Heart right ventricle (tissue), 16 donors: ENCODE measurements around the gene CERS1. TPM values are rescaled to one million over a fixed set of nuclear protein-coding genes. Genes with fewer than 3 reads are reported as not detected.

Source experiments
- ATAC-seq, 8 donors: fragments of 200-7000 bp; cut with Tn5 transposase; one replicate each; pipeline ENCODE4 v1.9.1; 2020; ENCODE audit warnings: mild to moderate bottlenecking in 8 of 8, moderate library complexity in 8 of 8, moderate number of reproducible peaks in 1 of 8
- DNase-seq, 2 donors: peaks; one replicate each; pipeline ENCODE4 v3.0.0-alpha.2; 2020
- H3K27ac ChIP-seq, 10 donors: fragments of 200-600 bp; sonication (generic) in 2 of 10; one replicate each; pipeline versions ENCODE4 v1.5.0 to v1.8.0; 2020 to 2022; ENCODE audit warnings: mild to moderate bottlenecking in 3 of 10
- H3K27me3 ChIP-seq, 7 donors: fragments of 200-600 bp; one replicate each; pipeline ENCODE4 v1.8.0; 2021 to 2022; ENCODE audit warnings: mild to moderate bottlenecking in 2 of 7
- H3K36me3 ChIP-seq, 9 donors: fragments of 200-600 bp; sonication (generic) in 1 of 9; one replicate each; pipeline versions ENCODE4 v1.5.0 to v1.8.0; 2020 to 2022; ENCODE audit warnings: mild to moderate bottlenecking in 2 of 9
- H3K4me1 ChIP-seq, 9 donors: fragments of 200-600 bp; sonication (generic) in 1 of 9; one replicate each; pipeline versions ENCODE4 v1.5.0 to v1.8.0; 2020 to 2022; ENCODE audit warnings: mild to moderate bottlenecking in 4 of 9
- H3K4me3 ChIP-seq, 10 donors: fragments of 200-600 bp; sonication (generic) in 2 of 10; one replicate each; pipeline versions ENCODE4 v1.5.0 to v1.8.0; 2020 to 2022; ENCODE audit warnings: mild to moderate bottlenecking in 7 of 10, moderate library complexity in 2 of 10
- H3K9me3 ChIP-seq, 11 donors: fragments of 200-600 bp in 10 of 11; sonication (generic) in 2 of 11; one replicate each; pipeline versions ENCODE4 v1.5.0 to v1.8.0; 2013 to 2022; ENCODE audit warnings: mild to moderate bottlenecking in 2 of 11, control low read depth in 1 of 11, moderate library complexity in 1 of 11
- CTCF ChIP-seq, 9 donors: fragments of 200-600 bp; sonication (generic) in 2 of 9; IDR thresholded peaks; one replicate each; pipeline versions ENCODE4 v1.5.0 to v1.8.0; 2021 to 2022; ENCODE audit warnings: antibody characterized with exemption in 9 of 9, mild to moderate bottlenecking in 5 of 9, moderate library complexity in 1 of 9
- WGBS, 2 donors: extraction: QIAGEN DNeasy Blood & Tissue Kit; methylation state at CpG; one replicate each; pipeline ENCODE4 v1.1.7; 2013; ENCODE audit warnings: inconsistent platforms in 1 of 2; 5-methylcytosine and 5-hydroxymethylcytosine counted together
- intact Hi-C, 10 donors: fragments of 100-400 bp; cut with DNase I; formaldehyde crosslinking; loops; one replicate each; pipeline versions ENCODE4 v1.11.1 to v1.14.2; 2022
- polyA plus RNA-seq, 2 donors: library from polyadenylated mRNA; stranded (reverse); fragments of 200-250 nt; gene quantifications; one replicate each; pipeline ENCODE4 v1.2.3, GENCODE V29; 2013
- total RNA-seq, 10 donors: library from RNA; stranded (reverse); fragmentation: NEBNext Ultra II Directional in 3 of 10; extraction: Animal tissue kit (Norgen Biotek cat#: 25700) in 3 of 10; gene quantifications; one replicate each; pipeline versions ENCODE4 v1.2.1 to v1.2.4, GENCODE V29; 2021 to 2023
- donor health status: Arrhythmogenic right ventricular cardiomyopathy.
- donor health status: ischemic (EF 13 %, LVEDD 7.1; RV severe dilation, severe dysfunction).
- donor health status: healthy with polysubstance abuse.
- donor health status: DM: no; HTN: yes; CAD: no.
- donor health status: DM: no; HTN: no; CAD: no.
- donor health status: ischemic (EF 25% LVEDD 6.9; RV normal size, moderate dysfunction).
- donor health status: ischemic (EF 25% LVEDD 5.7; RV mildly dilated, moderate dysfunction).
- donor health status: healthy.
- donor health status: DM: yes; HTN: yes; CAD: no.
- donor health status: Ischemic cardiomyopathy.
- donor health status: ischemic (EF 35%, LVEDD 5.7; RV mildly dilated, moderate dysfunction).
- donor health status: nonischemic (EF 11% LVEDD 7.7; RV severe dilation, severe dysfunction).
- donor health status: DM: yes; HTN: yes; CAD: no.
- donor health status: PGD.
- donor health status: ischemic (EF 29% LVEDD 5.4; RV normal size, mild dysfunction).
- donor health status: nonischemic (EF 23%, LVEDD 6.1; RV moderate dilation, normal function).

CERS1 gene
- total and polyA plus RNA-seq, 12 donors = 0.37 to 3.3 (median 1.0) TPM

- H3K36me3 ChIP-seq = peaks cover 0 to 22% (median 0%) of the 10 kb centered on the region in 9 donors
- no peaks in the 10 kb centered on the region for H3K9me3 ChIP-seq
- peak in 1 of 9 donors; percentile 16 for TF ChIP-seq CTCF (IDR thresholded peaks at IDR 0.05)
- intact Hi-C loops = loop anchor here in 3 of 10 donors (1.0 to 5.0 kb wide), 2 partner anchors 22 to 46 kb away; partner anchors contain the start of genes COPE (in 1 of the 3) and DDX49 (in 1 of the 3)
- H3K27me3 ChIP-seq = no peaks in the 10 kb centered on the region
- ATAC-seq = peak in 3 of 8 donors; percentile 4 to 46 (median 17)
- H3K4me1 ChIP-seq = peaks cover 7 to 20% (median 12%) of the 10 kb centered on the region in 9 donors
- no peak for DNase-seq
- 57 to 69% methylated on average over 18 of the region's 18 CpGs for WGBS, 2 donors
- peak overlapping the region in 6 of 10 donors; percentile 5 to 77 (median 25) for H3K4me3 ChIP-seq
- peak overlapping the region in 2 of 10 donors; percentile 47 to 48 for H3K27ac ChIP-seq
Observed at GRCh38 chr19:18941628-18942354, 45.8 kb upstream of the CERS1 start.

GRCh38 chr19:18940769-18941627, 45.0 kb upstream of the CERS1 start, which contains the start of gene HOMER3:
Gene HOMER3 (minus strand): TSS chr19:18941217. CDS start chr19:18938982, 2,235 bp downstream.
- no peaks in the 10 kb centered on the region for H3K27me3 ChIP-seq
- ATAC-seq (peak; percentile 69 to 91 (median 85)), DNase-seq (peak; percentile 85 to 88)
- intact Hi-C loops = loop anchor here in 3 of 10 donors (1.0 to 5.0 kb wide), 2 partner anchors 22 to 46 kb away; partner anchors contain the start of genes COPE (in 2 of the 3) and DDX49 (in 2 of the 3)
- peak in 6 of 9 donors; percentile 10 to 49 (median 30) for TF ChIP-seq CTCF (IDR thresholded peaks at IDR 0.05)
- WGBS, 2 donors = 1% methylated on average over 54 to 75 of the region's 81 CpGs
- peaks cover 0 to 30% (median 0%) of the 10 kb centered on the region in 9 donors for H3K36me3 ChIP-seq
- no peaks in the 10 kb centered on the region for H3K9me3 ChIP-seq
- H3K4me1 ChIP-seq = peaks cover 7 to 20% (median 12%) of the 10 kb centered on the region in 9 donors
- peak within 1 kb of the TSS in 7 of 10 donors; percentile 8 to 87 (median 72) for H3K27ac ChIP-seq
- H3K4me3 ChIP-seq = peak within 1 kb of the TSS; percentile 58 to 96 (median 73)

- intact Hi-C loops = loop anchor here in 2 of 10 donors (1.0 to 5.0 kb wide), 2 partner anchors 21 to 47 kb away; partner anchors contain the start of genes COPE (in 1 of the 2) and DDX49 (in 1 of the 2)
- H3K9me3 ChIP-seq = no peaks in the 10 kb centered on the region
- peak overlapping the region; percentile 58 to 96 (median 73) for H3K4me3 ChIP-seq
- H3K36me3 ChIP-seq = peaks cover 0 to 38% (median 0%) of the 10 kb centered on the region in 9 donors
- H3K27ac ChIP-seq = peak overlapping the region in 7 of 10 donors; percentile 8 to 87 (median 72)
- WGBS, 2 donors = 0 to 2% methylated on average over 46 to 47 of the region's 47 CpGs
- DNase-seq (peak; percentile 39 to 62), ATAC-seq (peak; percentile 34 to 73 (median 58))
- H3K4me1 ChIP-seq = peaks cover 7 to 20% (median 12%) of the 10 kb centered on the region in 9 donors
- no peaks in the 10 kb centered on the region for H3K27me3 ChIP-seq
- peak in 1 of 9 donors; percentile 10 for TF ChIP-seq CTCF (IDR thresholded peaks at IDR 0.05)
Observed at GRCh38 chr19:18939922-18940768, 44.2 kb upstream of the CERS1 start.
